HG03575 (cell line): Measurements from ENCODE around the gene SERF1B.
"Not testable (repeated sequence)": the region's sequence is repeated elsewhere in the genome, so short reads cannot be mapped to it uniquely, and the experiment has no call there.

ENCODE experiments used
- ATAC-seq: cut with Tn5 transposase; IDR thresholded peaks from one replicate; pipeline ENCODE4 v1.9.1; 2021; ENCODE audit not compliant: unreplicated experiment, insufficient number of reproducible peaks, low FRiP score; ENCODE audit errors: extremely low read depth

The SERF1B gene

DNA sequence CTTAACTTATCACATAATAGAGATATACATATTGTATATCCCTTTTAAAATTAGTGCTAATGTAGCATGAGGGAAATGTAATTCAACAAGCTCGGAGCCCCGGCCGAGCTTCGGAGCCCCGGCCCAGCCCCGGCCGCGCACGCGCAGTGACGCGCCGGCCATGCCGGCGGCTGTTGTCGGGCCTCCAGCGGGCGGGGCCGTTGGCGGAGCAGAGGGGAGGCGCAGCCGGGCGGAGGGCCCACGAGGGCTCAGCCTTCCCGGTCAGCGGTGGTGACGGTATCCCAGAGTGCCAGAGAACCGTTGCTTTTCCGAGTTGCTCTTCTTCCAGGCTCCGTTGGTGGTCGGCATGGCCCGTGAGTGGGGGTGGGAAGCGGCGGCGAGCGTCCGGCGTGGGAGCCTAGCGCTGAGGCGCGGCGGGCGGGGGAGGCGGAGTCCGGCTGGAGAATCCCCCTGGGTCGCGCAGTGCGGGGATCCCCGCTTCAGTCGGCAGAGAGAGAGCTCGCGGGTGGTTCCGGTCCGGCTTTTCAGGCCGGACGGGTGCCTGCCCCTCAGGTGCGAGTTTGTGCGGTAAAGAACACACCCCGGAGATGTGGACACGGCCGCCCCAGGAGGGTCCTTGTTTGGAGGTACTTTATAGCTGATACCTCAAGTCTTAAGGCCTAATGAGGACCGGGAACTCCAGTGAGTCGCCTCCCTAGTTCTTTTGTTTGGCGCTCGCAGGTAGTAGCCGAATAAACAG is at the start of gene SERF1B:
Gene SERF1B, plus strand, starts transcription at position 146 of the 739 bp plus-strand sequence. Its CDS starts 201 bp downstream, at position 347.
- not testable (repeated sequence) for ATAC-seq

DNA sequence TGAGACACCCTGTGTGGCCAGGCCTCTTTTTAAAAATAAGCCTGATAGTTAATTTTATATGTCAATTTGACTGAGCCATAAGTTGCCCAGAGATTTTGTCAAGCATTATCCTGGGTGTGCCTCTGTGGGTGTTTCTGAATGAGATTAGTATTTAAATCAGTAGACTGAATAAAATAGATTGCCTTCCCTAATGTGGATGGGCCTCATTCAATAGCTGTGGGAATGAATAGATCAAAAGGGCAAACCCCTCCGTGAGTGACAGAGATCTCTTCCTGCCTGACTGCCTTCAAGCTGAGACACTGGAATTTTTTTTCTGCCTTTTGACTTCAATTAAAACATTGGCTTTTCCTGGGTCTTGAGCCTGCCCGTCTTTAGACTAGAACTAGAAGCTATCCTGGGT is 33.3 kb upstream of the SERF1B start:
- ATAC-seq = not testable (repeated sequence)

GRCh38 chr5:69995535-69995934 is 29.5 kb upstream of the SERF1B start:
- ATAC-seq = not testable (repeated sequence)

DNA sequence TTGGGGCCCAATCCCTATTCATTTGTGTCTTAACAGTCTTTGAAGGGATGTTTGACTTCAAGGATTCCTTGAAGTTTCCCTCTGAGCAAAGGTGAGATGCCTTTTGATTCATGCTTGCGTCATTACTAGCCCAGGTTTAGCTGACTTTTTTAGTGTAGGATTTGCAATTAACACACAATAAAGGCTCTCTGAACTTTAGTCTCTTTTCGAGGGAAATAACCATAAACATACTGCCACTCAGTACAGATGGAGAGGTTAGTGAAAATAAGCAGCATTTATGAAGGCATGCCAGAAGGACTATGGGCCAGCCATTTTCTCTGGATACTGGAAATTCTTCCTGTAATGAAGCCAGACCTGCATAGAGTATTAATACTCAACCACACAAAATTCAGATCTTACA is 4.4 kb upstream of the SERF1B start:
- not testable (repeated sequence) for ATAC-seq

DNA sequence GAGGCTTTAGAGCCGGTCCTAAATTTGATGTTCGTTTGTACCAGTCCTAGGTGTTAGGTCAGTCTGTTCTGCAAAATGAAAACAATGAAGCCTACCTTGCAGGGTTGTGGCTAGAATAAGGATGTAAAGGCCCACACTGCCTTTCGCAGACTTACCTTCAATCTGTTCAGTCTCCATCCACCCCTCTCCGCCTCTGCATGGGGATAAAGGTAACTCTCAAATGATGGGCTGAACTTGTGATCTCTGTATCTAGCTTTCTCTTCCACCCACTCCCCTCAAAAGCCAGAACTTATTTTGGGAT is 744 bp downstream of the SERF1B start:
- not testable (repeated sequence) for ATAC-seq

- ATAC-seq = not testable (repeated sequence)
These were observed 6.2 kb downstream of the SERF1B start for GRCh38 chr5:70031204-70031603.

GRCh38 chr5:70041411-70041810 is 16.4 kb downstream of the SERF1B start:
- not testable (repeated sequence) for ATAC-seq

- not testable (repeated sequence) for ATAC-seq
These were observed 24.7 kb downstream of the SERF1B start for GRCh38 chr5:70049790-70050142.

DNA sequence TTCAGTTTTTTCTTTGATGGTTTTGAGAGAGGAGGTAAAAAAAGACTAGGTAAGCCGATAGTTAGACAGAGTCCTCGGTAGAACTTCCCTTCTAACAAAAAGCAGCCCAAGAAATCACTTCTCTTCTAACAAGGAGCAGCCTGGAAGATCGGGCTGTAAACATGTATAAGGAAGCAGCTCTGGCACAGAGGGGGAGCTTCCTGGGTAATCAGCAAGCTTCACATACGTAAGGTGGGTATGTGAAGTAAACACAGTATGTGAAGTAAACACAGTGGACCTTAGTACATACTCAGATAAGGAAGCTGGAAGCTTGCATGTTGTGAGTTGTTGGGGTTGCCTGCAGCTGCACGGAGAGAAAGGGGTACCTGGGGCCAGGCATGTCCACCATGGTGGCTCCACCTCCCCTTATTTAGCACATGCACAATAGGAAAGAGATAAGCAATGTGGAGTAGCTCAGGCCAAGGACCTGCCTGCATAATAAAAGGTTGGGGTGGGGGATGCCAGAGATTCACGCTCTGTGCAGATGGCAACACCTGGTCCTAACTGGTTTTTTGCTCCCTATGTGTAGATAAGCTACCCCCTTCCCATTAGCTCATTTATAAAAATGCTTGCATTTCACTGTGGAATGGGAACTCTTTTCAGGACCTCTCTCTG is 31.4 kb downstream of the SERF1B start:
- not testable (repeated sequence) for ATAC-seq

DNA sequence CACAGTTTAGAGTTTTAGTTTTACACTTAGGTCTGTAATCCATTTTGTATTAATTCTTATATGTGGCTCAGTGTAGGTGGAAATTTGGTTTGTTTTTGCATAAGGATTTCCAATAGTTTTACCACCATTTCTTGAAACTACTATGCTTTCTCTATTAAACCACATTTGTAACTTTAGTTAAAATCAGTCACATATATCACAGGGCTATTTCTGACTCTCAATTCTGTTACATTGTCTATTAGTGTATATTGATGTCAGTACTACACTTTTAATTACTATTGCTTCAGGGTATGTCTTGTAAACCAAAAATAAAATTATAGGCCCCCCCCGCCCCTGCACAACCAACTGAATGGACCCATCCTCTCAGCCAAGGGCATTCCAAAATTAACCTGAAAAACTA is 32.1 kb downstream of the SERF1B start:
- not testable (repeated sequence) for ATAC-seq

DNA sequence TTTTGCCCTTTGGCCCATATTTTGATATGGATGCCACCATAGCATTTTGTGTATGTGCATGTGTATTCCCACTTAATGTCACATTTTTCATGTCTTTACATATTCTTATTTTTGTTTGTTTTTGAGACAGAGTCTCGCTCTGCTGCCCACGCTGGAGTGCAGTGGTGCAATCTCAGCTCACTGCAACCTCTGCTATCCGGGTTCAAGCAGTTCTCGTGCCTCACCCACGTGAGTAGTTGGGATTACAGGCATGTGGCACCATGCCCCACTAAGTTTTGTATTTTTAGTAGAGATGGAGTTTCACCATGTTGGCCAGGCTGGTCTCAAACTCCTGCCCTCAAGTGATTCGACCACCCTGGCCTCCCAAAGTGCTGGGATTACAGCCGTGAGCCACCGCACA is 52.6 kb downstream of the SERF1B start:
- not testable (repeated sequence) for ATAC-seq

DNA sequence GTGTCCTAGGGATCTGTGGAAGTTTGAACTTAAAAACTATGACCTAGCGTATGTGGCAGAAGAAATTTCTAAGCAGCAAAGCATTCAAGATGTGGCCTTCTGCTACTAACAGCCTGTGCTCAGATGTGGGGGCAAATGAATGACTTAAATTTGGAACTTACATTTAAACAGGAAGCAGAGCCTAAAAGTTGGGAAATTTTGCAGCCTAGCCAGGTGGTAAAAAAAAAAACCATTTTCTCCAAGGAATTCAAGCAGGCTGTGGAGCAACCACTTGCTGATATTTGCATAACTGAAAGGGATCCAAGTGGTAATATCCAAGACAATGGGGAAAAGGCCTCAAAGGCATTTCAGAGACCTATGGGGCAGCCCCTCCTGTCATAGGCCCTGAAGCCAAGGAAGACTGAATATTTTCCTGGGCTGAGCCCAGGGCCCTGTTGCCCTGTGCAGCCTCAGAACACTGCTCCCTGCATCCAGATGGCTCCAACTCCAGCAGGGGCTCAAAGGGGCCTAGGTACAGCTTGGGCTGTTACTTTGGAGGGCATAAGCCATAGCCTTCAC is 63.9 kb downstream of the SERF1B start:
- ATAC-seq = not testable (repeated sequence)

GRCh38 chr5:70091776-70092175 is 66.7 kb downstream of the SERF1B start:
- ATAC-seq = not testable (repeated sequence)
